Activated naive CD8-positive, alpha-beta T cell treated with anti-CD3 and anti-CD28 coated beads, Interleukin-2, amount 10 ng/mL, durations not matched to agents 7 days and 5 days (primary cell): ENCODE measurements around the gene CFAP157. TPM values are rescaled to one million over a fixed set of nuclear protein-coding genes. Genes with fewer than 3 reads are reported as not detected.
A peak's percentile ranks its signal among the peaks of the same experiment; 100 is the strongest.
"Not testable (repeated sequence)": the region's sequence is repeated elsewhere in the genome, so short reads cannot be mapped to it uniquely, and the experiment has no call there.

Experiments used
- ATAC-seq: fragments of 150-1000 bp; cut with Tn5 transposase; one replicate; pipeline ENCODE4 v1.10.0; 2021; ENCODE audit warnings: low read depth, moderate library complexity
- POLR2A ChIA-PET: fragments of 350-600 bp; sonication (Branson Sonifier 250); formaldehyde crosslinking; loops from one replicate; lab custom pipeline; 2021; ENCODE audit warnings: antibody characterized with exemption; lab: Charles Lee
- DNase-seq: peaks from one replicate; pipeline ENCODE4 v3.0.0; 2021
- H3K27ac Mint-ChIP-seq: one replicate; pipeline ENCODE4 v1.8.0; 2022; ENCODE audit warnings: mild to moderate bottlenecking, mixed read lengths
- H3K27me3 Mint-ChIP-seq: one replicate; pipeline ENCODE4 v1.8.0; 2022; ENCODE audit warnings: mild to moderate bottlenecking, moderate library complexity, mixed read lengths
- H3K36me3 Mint-ChIP-seq: one replicate; pipeline ENCODE4 v1.8.0; 2021; ENCODE audit warnings: mild to moderate bottlenecking, mixed read lengths
- H3K4me1 Mint-ChIP-seq: one replicate; pipeline ENCODE4 v1.8.0; 2021; ENCODE audit warnings: mixed read lengths
- H3K4me3 Mint-ChIP-seq: one replicate; pipeline ENCODE4 v1.8.0; 2022; ENCODE audit warnings: mild to moderate bottlenecking, moderate library complexity, mixed read lengths
- H3K9me3 Mint-ChIP-seq: one replicate; pipeline ENCODE4 v1.8.0; 2021; ENCODE audit warnings: mixed read lengths
- total RNA-seq, 2 experiments: library from RNA; stranded (reverse); gene quantifications; one replicate each; pipeline ENCODE4 v1.2.3, GENCODE V29; 2021

The CFAP157 gene
- total RNA-seq, 2 experiments from 2014 or later = 0.23 TPM; not detected in 1

DNA sequence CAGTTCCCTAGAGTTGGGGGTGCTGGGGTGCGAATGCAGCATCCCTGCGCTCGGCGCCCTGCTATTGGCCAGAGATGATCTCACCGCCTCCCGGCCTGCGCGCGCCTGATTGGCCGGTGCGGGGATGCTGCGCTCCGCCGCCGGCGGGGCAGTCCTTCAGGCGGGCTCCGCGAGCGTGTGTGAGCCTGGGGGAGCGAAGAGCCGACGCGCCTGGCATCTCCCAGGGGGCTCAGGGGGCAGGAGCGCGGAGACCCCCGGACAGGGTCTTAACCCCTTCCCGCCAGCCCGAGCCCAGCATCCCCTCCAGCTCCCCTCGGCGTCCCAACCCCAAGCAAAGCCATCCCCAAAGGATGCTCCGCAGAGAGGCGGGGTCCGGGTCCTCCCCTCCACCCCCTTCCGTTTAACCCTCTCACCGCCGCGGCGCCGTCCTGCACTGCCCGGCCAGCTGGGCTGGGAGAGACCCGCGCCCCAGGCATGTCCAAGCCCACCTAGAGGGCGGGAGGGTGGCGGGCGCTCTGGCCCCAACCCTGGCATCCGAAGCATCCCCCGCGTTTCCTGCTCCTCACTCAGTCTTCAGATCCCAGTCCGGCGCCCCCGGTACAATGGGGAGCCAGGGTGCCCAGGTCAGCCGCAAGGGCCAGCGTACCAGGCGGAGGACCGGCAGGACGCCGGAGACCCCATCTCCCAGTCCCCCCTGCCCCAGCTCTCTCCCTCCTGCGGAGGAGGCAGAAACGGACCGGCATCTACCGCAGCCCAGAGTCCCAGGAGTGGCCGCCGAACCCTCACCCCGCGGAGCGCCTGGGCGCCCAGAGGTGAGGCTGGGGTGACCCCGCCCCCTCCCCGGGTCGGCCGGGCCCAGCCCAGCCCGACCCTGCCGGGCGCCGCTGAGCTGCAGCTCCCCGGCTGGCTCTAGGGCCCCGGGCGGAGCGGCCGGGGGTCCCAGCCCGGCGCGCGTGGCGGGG, 47.6 kb downstream of the CFAP157 start:
- Mint-ChIP-seq H3K27ac (no peak overlapping the region), H3K4me1 (peaks cover 6% of the 10 kb centered on the region), H3K36me3 (peaks cover 22% of the 10 kb centered on the region), H3K9me3 (no peaks in the 10 kb centered on the region), H3K27me3 (no peaks in the 10 kb centered on the region), H3K4me3 (no peak overlapping the region)
- POLR2A ChIA-PET = interaction anchor here (0.5 kb wide), 1 partner anchor 149 kb away, joined by 4 read pairs; no protein-coding TSS in a partner anchor
- no peak for ATAC-seq
- DNase-seq = no peak

DNA sequence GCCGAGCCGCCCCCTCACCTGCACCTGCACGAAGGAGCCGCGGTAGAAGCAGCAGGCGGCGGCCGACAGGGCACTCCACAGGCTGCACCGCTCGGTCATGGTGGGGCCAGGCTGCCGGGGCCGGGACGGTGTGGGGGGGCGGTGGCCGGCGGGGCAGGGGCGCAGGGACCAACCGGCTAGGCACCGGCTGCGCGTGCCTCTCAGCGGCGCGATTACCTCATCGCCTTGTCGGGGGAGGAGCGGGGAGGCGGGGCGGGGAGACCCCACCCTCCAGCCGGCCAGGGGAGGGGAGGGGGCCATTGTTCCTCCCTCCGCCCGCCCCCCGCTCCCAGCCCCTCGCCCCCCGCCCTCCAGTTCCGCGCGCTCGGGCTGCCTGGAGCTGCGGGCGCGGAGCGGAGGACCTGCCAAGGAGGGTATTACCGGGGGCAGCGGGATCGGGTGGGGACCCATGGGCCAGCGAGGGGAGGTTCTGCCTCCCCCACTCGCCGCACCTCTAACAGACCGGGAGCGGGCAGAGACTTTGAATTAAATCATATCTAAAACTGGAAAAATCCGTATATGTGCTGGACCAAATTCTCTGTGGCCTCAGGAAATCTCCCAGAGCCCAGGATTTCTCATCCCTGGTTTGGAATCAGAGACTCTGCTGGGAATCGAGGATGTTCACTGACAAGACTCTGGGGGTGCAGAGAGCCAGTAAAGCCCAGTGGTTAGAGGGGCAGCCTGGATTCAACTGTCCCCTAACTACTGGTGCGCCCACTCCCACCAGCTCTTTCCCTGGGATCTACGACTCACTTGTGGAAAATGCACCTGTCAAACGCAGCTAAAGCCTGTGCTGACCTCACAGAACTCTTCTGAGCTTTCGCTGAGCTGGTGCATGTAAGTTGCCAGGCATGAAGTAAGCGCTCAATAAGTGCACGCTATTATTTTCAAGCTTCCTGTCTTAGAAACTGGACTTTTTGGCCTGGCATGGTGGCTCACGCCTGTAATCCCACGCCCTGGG, 48.6 kb downstream of the CFAP157 start:
- Mint-ChIP-seq H3K9me3 (no peaks in the 10 kb centered on the region), H3K27me3 (no peaks in the 10 kb centered on the region), H3K27ac (no peak overlapping the region), H3K4me3 (no peak overlapping the region), H3K4me1 (peaks cover 5% of the 10 kb centered on the region), H3K36me3 (peaks cover 16% of the 10 kb centered on the region)
- POLR2A ChIA-PET = interaction anchor here (0.5 kb wide), 1 partner anchor 148 kb away, joined by 4 read pairs; no protein-coding TSS in a partner anchor
- ATAC-seq (no peak), DNase-seq (no peak)

DNA sequence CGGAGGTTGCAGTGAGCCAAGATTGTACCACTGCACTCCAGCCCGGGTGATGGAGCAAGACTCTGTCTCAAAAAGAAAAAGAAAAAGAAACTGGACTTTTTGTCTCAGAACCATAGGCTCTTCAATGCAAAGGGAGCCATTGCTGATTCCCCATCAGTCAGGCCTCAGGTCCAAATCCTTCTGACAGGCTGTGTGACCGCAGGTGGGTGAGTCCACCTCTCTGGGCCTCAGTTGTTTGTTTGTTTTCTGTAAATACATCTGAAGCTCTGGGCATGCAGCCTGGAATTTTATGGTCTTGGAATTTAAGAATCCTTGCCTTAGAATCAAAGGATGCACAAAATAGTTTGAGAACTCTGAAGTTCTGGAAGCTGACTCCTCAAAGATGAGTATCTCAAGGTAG, 49.4 kb downstream of the CFAP157 start:
- Mint-ChIP-seq H3K36me3 (peaks cover 16% of the 10 kb centered on the region), H3K4me1 (peaks cover 2% of the 10 kb centered on the region), H3K9me3 (no peaks in the 10 kb centered on the region), H3K27me3 (no peaks in the 10 kb centered on the region), H3K27ac (no peak overlapping the region), H3K4me3 (no peak overlapping the region)
- no peak for DNase-seq
- POLR2A ChIA-PET = interaction anchor here (0.6 to 1.1 kb wide), 3 partner anchors 13 to 21 kb away, joined by 3 to 5 read pairs (median 5); partner anchors contain the start of gene TOR2A
- no peak for ATAC-seq

DNA sequence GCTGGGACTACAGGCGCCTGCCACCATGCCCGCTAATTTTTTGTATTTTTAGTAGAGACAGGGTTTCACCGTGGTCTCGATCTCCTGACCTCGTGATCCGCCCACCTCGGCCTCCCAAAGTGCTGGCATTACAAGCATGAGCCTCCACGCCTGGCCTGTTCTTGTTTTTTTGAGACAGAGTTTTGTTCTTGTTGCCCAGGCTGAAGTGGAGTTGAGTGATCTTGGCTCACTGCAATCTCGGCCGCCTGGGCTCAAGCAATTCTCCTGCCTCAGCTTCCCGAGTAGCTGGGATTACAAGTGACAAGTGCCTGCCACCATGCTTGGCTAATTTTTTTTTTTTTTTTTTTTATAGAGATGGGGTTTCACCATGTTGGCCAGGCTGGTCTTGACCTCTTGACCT, 50.0 kb downstream of the CFAP157 start:
- POLR2A ChIA-PET = interaction anchor here (0.9 to 1.1 kb wide), 2 partner anchors 20 to 21 kb away, joined by 3 to 5 read pairs; partner anchors contain the start of gene TOR2A
- H3K27me3 Mint-ChIP-seq, ATAC-seq, H3K27ac Mint-ChIP-seq, H3K4me1 Mint-ChIP-seq, H3K4me3 Mint-ChIP-seq, H3K9me3 Mint-ChIP-seq, DNase-seq: not testable (repeated sequence)
- H3K36me3 Mint-ChIP-seq = peaks cover 14% of the 10 kb centered on the region

DNA sequence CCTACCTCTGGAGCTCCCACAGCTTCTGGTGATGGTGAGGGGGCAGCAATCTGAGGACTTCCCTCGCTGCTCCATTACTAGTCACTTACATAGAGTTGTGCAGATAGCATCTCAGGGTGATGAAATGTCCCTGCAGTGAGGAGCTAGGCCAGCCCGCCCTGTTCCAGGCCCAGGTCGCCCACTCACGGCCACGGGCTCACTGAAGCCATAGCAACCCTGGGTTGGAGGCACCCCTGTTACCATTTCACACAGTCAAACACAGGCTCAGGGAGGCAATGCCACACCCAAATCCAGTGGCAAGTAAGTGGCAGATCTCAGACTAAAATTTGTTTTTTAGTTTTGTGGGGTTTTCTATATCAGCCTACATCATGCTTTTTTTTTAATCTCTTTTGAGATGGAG, 52.1 kb downstream of the CFAP157 start:
- Mint-ChIP-seq H3K27ac (peak overlapping the region; percentile 57), H3K27me3 (no peaks in the 10 kb centered on the region), H3K4me1 (peaks cover 11% of the 10 kb centered on the region), H3K9me3 (no peaks in the 10 kb centered on the region), H3K36me3 (peaks cover 21% of the 10 kb centered on the region), H3K4me3 (no peak overlapping the region)
- POLR2A ChIA-PET = interaction anchor here (0.7 to 2.1 kb wide), 2 partner anchors 9 to 12 kb away, joined by 3 to 7 read pairs; no protein-coding TSS in a partner anchor
- no peak for DNase-seq
- no peak for ATAC-seq

DNA sequence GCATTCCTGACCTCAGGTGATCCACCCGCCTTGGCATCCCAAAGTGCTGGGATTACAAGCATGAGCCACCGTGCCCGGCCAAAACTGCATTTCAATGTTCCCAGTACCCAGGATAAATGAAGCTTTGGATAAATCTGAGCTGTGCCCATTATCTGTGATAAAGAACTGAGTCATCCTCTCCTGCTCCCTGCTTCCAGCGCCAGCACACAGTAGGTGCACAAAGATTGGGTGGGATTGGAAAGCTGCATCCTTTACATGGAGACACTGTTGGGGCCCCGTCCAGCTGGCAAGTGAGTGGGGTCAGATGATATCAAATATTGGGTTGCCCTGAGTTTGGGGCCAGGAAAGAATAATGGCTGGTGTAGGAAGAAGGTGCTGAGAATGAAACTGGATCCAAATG, 54.3 kb downstream of the CFAP157 start:
- POLR2A ChIA-PET = interaction anchor here (1.1 kb wide), 1 partner anchor 10 kb away, joined by 3 read pairs; no protein-coding TSS in a partner anchor
- peaks cover 20% of the 10 kb centered on the region for H3K4me1 Mint-ChIP-seq
- H3K27me3 Mint-ChIP-seq = no peaks in the 10 kb centered on the region
- H3K36me3 Mint-ChIP-seq = peaks cover 36% of the 10 kb centered on the region
- no peaks in the 10 kb centered on the region for H3K9me3 Mint-ChIP-seq
- no peak overlapping the region for H3K4me3 Mint-ChIP-seq
- ATAC-seq (no peak), DNase-seq (no peak)
- H3K27ac Mint-ChIP-seq = no peak overlapping the region

DNA sequence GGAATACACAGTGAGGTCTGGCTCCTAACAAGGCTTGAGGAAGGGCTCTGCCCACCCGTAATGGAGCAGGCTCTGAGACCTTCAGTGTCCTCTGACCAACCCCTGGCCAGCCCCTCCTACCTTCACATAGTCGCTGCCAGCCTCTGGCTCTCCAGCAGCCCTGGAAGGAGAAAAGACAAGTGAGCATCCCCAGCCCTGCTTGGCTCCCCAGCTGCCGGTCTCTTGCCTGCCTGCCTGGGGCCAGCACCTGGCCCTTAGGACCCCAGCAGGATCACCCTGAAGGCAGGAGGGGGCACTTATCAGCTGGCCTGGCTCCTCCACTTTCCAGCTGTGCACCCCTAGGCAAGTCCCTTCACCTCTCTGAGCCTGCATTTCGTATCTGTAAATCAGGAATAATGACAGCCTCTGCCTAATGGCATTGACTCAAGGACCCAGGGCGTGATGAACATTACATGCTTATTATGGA, 54.7 kb downstream of the CFAP157 start:
- Mint-ChIP-seq H3K36me3 (peaks cover 40% of the 10 kb centered on the region), H3K27ac (no peak overlapping the region), H3K4me1 (peaks cover 24% of the 10 kb centered on the region), H3K4me3 (no peak overlapping the region), H3K27me3 (no peaks in the 10 kb centered on the region), H3K9me3 (no peaks in the 10 kb centered on the region)
- DNase-seq (no peak), ATAC-seq (no peak)
- POLR2A ChIA-PET = interaction anchor here (1.1 to 1.2 kb wide), 2 partner anchors 10 to 24 kb away, joined by 3 to 6 read pairs; partner anchors contain the start of gene CDK9

DNA sequence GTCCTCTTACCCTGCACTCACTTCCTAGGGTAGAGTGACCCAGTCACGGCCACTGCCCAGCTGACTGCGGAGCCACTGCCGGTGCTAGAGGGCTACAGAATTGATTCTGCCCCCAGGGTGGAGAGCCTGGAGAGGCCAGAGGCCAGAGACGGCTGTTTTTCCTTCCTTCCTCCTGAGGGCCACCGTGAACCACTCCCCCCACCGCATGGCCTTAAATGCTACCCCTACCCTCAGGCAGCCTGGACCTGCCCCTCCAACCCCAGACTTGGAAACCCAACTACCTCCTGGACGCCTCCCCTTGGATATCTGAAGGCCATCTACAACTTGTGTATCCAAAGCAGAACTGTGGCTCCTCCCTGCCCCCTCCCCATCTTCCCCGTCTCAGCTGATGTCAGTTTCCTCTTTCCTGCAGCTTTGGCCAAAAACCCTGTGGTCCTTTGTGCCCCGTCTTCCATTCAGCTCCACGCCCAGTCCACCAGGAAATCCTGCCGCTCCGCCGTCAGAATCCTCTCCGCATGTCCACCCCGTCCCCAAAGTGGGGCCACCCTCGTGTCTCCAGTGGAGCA, 55.4 kb downstream of the CFAP157 start:
- Mint-ChIP-seq H3K4me1 (peaks cover 29% of the 10 kb centered on the region), H3K27me3 (no peaks in the 10 kb centered on the region), H3K36me3 (peaks cover 46% of the 10 kb centered on the region), H3K9me3 (no peaks in the 10 kb centered on the region), H3K4me3 (no peak overlapping the region), H3K27ac (peak overlapping the region; percentile 1)
- POLR2A ChIA-PET = interaction anchor here (1.1 to 1.5 kb wide), 3 partner anchors 9 to 23 kb away, joined by 3 to 6 read pairs (median 3); partner anchors contain the start of gene CDK9
- ATAC-seq (no peak), DNase-seq (no peak)

DNA sequence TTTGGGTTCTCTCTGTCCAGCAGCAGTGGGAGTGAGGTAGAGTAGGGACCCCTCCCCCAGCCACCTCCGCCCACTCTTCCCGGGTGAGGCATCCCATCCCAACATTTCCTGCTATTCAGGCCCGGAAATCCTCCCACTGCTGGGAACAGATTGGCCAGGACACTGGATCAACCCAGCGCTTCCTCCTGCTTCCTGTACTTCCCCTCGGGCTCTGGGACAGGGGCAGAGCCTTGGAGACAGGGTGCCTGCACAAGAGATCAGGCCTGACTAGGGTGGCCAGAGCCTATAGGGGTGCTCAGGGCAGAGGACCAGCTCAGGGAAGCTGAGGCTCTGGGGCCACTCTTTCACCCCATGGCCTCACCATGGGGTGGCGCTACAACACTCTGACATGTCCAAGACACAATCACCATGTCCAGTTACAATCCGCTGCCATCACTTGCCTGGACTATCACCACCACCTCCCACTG, 57.2 kb downstream of the CFAP157 start:
- H3K4me3 Mint-ChIP-seq = no peak overlapping the region
- DNase-seq = no peak
- H3K27ac Mint-ChIP-seq = peak overlapping the region; percentile 69
- peaks cover 42% of the 10 kb centered on the region for H3K4me1 Mint-ChIP-seq
- no peaks in the 10 kb centered on the region for H3K27me3 Mint-ChIP-seq
- H3K36me3 Mint-ChIP-seq = peaks cover 52% of the 10 kb centered on the region
- POLR2A ChIA-PET = interaction anchor here (1.3 to 1.5 kb wide), 2 partner anchors 18 to 106 kb away, joined by 3 read pairs; no protein-coding TSS in a partner anchor
- H3K9me3 Mint-ChIP-seq = no peaks in the 10 kb centered on the region
- no peak for ATAC-seq

DNA sequence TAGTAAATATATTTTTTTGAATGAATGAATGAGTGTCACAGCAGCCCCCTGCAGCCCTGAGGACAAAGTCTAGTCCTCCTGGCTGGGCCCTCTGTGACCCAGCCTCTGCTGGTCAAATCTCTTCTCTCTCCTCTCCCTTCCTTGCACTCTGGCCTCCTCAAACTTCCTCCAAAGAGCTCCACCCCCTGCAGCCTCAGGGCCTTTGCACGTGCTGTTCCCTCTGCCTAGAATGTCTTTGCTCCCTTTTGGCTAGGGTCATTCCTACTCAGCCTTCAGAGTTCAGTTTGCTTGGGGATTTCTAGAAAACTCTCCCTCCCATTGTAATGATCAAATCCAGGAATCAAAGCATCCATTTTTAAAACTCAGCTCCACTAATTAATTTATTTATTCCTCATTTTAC, 58.6 kb downstream of the CFAP157 start:
- peaks cover 55% of the 10 kb centered on the region for H3K36me3 Mint-ChIP-seq
- DNase-seq (no peak), ATAC-seq (no peak)
- H3K4me1 Mint-ChIP-seq = peaks cover 55% of the 10 kb centered on the region
- no peak overlapping the region for H3K4me3 Mint-ChIP-seq
- no peaks in the 10 kb centered on the region for H3K27me3 Mint-ChIP-seq
- peak overlapping the region; percentile 23 for H3K27ac Mint-ChIP-seq
- POLR2A ChIA-PET = interaction anchor here (0.7 to 2.8 kb wide), 6 partner anchors 11 to 150 kb away, joined by 3 to 12 read pairs (median 3); no protein-coding TSS in a partner anchor
- no peaks in the 10 kb centered on the region for H3K9me3 Mint-ChIP-seq
